GM21447 (cell line): ENCODE data around the gene PDXP.
A peak's percentile ranks its signal among the peaks of the same experiment; 100 is the strongest.
"Not testable (repeated sequence)": the region's sequence is repeated elsewhere in the genome, so short reads cannot be mapped to it uniquely, and the experiment has no call there.

Experiments
- ATAC-seq: cut with Tn5 transposase; IDR thresholded peaks from one replicate; pipeline ENCODE4 v1.9.1; 2021; ENCODE audit not compliant: unreplicated experiment

Gene PDXP

DNA sequence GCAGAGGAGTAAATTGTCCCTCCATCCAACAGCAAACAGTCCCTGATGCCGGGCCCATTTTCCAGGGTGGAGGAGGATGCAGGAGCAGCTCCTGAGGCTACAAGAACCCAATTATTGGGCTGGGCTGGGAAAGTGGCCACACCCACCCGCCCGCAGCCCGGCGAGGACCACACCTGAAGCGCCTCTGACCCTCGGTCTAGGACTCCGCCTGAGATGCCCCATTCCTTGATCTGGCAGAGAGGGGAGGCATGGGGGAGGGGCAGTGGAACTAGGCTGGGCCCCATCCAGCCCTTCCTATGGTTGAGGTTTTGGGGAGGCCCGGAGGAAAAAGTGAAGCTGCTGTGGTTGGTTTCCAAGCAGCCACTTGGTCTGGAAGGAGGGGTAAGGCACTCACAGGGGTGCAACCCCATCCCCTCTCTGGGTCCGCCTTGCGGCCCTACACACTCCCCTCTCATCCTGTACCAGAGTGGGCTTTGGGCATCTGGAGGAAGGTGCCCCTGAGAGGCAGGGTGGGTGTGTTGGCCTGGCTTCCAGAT lies 14.5 kb downstream of the PDXP start:
- no peak for ATAC-seq

DNA sequence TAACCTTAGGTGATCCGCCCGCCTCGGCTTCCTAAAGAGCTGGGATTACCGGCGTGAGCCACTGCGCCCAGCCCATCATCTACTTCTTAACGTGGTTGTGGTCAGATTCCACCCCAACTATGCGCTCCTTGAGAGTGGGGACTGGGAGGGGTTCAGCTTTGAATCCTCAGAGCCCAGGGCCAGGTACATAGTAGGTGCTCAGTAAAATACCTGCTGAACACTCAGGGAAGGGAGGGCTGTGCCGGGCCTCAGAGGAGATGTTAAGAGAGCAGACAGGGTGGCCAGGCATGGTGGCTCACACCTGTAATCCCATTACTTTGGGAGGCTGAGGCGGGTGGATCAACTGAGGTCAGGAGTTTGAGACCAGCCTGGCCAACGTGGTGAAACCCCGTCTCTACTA lies 15.7 kb downstream of the PDXP start:
- ATAC-seq = no peak

DNA sequence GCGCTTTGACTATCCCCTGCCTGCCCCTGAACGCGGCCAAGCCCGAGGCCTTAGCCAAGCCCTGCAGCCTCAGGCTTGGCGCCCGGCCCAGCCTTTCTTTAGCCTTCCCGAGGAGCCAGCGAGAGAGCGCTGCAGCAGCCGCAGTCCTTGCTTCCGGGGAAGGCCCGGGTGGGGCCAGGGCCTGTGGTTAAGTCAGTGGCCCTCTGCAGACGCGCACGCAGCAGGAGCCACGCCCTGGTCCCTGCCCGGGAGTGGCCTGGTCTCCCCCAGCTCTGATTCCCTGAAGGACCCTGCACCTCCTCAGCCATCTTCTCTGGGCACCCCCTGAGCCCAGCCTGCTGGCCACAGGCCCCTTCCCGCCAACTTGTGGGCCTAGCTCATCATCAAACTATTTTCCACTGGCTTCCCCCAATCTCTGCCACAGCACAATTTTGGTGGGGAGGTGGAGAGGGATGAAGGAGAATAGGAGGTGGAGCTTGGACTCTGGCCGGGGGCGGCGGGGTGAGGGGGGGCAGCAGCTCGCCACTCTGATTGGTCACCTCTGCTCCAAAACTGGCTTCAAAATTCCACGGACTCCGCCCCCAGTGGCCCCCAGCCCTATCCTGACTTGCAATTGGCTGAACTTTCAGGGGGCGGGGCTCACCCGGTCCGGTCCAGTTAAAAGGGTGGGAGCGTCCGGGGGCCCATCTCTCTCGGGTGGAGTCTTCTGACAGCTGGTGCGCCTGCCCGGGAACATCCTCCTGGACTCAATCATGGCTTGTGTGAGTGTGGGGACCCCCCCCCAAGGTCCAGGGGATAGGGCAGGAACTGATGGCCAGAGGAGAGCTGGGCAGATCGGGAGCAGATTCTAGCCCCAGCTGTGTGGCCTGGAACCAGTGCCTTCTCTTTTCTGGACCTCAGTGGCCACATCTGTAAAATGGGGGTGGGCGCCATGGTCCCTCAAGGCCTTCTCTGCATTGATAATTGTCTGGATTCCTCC lies 16.7 kb downstream of the PDXP start, which contains the start of gene LGALS1:
TSS of gene LGALS1 (plus strand) at position 686 of the 979 bp plus-strand sequence. CDS start at position 753, 67 bp downstream.
- ATAC-seq = peak; percentile 49

DNA sequence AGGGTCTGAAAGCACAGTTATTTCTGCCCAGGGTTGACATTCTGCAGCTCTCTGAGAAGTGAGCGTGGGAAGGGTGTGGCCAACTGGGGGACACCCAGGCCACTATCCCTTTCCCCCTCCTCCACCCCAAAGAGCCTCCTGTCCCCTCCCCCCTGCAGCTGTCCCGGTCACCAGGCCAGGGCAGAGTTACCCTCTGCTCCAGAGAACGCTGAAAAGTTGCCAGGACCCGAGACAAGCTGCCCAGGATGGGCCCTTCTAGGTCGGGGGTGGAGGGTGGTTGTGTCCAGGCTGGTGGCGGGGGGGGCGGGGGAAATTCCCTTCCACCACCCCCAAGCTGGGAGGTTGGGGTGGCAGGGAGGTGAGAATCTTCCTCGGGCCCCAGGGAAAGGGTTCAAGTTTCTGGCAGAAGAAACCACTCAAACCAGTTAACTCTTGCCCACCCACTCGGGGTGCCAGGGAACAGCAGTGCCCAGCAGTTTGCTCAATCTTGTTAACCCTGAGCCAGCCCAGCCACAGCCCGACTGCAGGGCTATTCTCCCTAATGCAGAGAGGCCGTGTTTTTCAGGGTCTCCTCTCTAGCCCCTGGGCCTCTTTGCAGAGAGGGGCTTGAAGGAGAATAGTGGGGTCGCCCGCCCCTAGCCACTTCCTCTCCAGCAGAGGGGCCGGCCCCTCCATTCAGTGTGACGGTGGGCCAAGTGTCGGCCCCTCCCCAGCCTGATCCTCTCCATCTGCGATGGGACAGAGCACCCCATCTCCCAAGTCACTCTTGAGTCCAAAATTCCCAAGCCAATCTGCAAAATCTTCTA lies 17.6 kb downstream of the PDXP start:
- ATAC-seq = no peak

DNA sequence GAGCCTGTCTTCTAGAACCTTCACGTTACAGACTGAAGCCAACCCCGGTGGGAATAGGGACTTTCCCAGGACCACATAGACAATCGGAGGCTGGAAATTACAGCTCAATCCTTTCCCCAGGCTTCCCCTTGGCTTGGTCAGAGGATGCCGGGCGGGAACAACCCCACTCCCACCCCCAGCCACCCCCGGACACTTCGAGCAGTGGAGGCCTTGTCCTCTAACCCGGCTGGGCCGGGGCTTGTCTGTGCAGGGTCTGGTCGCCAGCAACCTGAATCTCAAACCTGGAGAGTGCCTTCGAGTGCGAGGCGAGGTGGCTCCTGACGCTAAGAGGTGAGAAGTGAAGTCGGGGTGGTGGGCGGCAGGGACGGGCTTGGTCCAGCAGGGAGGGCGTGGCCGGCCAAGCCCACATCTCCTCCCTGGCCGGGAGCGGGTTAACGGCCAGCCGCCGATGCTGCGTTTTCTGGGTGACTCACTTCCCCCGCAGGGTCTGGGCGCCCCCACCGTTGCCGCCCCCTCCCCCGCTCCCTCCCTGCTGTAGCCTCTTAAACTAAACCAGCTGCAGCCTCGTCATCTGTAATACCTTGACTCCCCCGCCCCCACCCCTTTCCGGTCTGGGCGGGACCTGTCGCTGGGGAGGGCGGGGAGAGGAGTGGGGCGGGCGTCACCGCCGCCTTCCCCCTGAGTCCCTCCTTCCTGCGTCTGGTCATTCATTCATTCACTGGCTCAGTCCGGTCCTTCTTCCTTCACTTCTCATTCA lies 18.4 kb downstream of the PDXP start:
- peak; percentile 51 for ATAC-seq

DNA sequence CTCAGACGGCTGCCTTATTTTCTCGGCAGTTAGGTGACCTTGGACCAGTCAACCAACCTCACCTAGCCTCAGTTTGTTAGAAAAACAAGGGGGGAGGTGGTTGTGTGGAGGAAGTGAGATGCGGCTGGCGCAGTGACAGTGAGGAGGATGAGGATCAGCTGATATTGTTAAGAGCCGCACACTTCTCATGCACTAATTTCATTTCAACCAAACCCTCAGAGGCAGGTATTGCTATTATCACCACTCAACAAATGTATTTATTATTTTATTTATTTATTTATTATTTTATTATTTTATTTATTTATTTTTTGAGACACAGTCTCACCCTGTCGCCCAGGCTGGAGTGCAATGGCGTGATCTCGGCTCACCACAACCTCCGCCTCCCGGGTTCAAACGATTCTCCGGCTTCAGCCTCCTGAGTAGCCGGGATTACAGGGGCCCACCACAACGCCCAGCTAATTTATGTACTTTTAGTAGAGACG lies 19.0 kb downstream of the PDXP start:
- ATAC-seq = peak; percentile 5

DNA sequence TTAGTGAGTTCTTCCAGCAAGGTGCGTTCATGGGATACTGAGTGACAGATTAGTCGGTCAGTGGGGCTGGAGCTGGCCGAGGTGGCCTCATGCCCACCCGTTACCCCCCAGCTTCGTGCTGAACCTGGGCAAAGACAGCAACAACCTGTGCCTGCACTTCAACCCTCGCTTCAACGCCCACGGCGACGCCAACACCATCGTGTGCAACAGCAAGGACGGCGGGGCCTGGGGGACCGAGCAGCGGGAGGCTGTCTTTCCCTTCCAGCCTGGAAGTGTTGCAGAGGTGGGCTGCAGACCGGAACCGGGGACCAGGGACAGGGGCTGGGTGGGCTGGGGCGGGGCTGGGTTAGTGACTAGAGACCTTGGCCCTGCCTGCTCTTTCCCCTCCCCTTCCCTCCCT lies 19.8 kb downstream of the PDXP start:
- ATAC-seq = no peak

DNA sequence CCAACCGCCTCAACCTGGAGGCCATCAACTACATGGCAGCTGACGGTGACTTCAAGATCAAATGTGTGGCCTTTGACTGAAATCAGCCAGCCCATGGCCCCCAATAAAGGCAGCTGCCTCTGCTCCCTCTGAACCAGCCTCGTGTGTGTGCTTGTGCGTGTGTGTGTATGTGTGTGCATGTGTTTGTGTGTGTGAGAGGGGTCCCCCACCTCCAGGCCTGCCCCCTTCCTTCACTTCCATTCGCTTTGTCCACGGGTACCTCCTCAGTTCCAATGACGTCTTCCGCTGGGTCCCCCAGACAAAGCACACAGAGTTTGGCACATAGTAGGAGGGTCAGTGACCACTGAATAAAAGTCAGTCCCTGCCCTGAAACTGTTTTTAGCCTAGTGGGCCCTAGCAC lies 21.1 kb downstream of the PDXP start:
- no peak for ATAC-seq

DNA sequence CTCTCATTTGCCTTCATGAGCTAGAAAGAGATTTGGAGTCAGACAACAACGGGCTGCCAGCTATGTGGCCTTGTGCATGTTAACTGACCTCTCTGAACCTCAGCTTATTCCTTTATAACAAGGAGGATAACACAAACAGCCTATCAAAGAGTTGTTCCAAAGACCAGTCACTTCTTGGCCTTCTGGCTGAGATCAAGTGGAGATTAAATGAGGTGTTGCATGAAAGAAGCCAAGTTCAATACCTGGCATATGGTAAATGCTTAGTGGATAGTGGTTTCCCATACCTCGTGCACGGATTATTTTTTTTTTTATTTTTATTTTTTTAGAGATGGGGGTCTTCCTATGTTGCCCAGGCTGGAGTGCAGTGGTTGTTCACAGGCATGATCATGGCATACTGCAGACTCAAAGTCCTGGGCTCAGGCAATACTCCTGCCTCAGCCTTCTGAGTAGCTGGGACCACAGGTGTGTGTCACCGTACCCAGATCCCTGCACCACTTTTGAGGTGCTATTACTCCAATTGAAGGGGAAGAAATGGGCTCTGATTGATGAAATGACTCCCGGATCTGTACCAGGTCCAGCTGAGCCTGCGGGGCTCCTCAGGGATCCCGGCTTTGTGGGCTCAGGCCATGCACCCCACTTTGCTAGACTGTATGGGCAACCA lies 21.8 kb downstream of the PDXP start:
- ATAC-seq = no peak

DNA sequence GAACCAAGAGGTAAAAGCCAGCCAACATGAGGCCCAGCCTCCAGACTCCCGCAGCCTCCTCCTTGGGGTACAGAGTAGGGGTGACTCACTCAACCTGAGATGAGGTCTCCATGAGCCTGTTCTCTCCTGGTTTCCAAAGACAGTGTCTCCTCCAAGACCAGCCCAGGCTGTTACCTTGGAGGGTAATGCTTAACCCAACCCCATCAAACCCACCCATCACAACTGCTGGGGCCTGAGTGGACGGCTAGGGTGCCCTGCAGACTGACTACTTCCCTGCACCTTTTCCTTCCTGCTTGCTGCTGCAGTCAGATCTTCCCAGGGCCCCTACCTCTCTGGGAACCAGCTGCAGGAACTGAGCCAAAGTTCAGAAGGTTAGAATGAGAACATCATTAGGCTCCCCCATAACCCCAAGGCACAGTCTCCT lies 22.5 kb downstream of the PDXP start:
- no peak for ATAC-seq

DNA sequence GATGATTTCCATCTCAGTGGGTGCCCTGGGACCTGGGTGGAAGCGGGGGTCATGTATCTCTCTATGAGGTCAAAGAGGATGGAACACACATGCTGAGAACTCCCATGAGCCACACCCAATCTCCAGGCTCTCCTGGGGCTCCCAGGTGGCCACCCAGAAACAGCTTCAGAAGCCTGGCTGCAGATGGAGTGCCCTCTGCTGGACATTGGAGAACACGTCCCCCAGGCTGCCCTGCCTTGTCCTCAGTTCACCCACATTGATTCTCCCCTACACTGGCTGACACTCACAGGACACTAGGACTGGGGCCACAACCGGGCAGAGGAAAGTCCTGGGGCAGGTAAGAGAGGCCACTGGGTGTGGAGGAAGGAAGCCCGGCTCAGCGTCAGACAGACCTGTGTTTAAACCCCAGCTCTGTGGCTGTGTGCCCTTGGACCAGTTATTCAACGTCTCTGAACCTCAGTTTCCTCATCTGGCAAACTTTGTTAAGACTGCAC lies 23.1 kb downstream of the PDXP start:
- no peak for ATAC-seq

DNA sequence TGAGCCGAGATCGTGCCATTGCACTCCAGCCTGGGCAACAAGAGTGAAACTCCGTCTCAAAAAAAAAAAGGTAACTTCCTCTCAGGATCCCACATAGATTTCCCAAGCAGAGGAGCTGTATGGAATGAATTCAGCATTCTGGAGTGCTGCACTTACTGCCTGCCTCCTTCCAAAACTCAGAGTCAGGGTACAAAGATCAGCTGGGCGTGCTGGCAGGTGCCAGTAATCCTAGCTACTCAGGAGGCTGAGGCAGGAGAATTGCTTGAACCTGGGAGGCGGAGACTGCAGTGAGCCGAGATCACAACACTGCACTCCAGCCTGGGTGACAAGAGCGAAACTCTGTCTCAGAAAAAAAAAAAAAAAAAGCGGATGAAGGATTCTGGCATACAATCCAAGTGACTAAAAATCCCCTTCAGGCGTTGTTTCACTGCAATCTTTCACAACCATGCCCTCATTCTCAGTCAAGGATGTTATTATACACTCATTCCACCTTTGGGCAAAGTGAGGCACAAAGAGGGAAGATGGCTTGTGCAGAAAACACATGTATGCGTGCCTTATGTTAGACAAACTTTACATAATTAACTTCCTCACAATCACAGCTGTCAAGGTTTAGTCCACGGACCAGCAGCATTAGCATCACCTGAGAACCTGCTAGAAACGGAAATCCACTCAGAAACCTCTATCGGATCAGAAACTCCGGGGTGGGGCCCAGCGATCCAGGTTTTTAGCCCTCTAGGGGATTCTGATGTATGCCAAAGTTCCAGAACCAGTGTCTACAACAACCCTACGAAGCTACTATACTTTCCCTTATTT lies 26.5 kb downstream of the PDXP start:
- ATAC-seq = no peak

DNA sequence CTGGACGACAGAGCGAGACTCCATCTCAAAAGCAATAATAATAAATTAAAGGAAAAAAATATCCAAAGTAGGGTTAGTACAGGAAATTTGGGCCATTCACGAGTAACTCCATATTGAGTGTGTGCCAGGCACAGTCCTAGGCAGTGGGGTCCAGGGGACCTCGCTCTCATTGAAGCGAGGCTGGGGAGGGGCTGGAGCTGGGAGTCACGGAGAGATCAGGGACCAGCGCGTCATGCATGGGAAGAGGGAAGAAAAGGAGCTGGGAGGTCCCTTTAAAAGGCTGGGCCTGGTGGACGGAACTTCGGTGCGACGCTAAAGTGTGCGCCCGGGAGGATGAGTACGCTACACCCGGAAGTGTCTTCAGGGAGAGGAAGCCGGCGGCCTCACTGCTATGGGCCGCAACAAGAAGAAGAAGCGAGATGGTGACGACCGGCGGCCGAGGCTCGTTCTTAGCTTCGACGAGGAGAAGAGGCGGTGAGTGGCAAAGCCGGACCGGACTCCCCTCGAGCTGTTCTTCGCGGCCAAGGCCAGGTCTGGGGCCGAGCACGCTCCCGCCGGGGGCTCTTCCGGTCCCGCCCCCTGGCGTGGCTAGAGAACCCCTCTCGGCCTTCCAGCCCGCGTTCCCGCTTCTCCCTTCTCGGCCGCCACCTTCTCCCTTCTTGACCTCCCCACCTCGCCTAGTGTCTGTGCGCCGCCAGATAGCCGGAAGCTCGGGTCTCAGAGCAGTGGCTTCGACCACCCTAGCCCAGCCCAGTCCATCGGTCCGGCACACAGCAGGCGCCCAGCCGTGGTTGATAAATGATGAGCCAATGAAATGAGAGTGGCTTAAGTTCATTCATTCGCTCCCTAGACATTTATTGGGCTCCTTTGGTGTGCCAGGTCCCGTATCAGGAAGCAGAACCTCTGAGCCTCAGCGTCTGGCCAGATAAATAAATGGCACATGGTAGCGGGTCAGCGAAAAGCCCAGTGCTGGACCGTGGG lies 27.8 kb downstream of the PDXP start, which contains the start of gene NOL12:
TSS of gene NOL12 (plus strand) at position 342 of the 981 bp plus-strand sequence. CDS start at position 392, 50 bp downstream.
- peak; percentile 64 for ATAC-seq

DNA sequence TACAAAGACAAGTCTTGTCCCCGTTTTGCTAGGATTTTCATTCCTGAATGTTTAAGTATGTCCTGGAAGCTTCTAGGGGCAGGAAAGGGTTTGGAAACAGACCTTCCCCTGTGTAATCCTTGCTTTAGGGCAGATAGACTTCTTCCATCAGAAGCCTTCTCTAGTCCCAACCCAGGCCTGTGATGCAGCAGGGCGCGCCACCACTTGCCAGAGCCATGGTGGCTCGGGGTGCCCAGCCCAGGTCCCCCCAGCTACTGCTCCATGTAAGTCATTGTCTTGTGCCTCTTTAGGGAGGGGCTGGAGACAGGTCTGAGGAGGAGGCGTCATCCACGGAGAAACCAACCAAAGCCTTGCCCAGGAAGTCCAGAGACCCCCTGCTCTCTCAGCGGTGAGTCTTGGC lies 31.9 kb downstream of the PDXP start:
- ATAC-seq = no peak

DNA sequence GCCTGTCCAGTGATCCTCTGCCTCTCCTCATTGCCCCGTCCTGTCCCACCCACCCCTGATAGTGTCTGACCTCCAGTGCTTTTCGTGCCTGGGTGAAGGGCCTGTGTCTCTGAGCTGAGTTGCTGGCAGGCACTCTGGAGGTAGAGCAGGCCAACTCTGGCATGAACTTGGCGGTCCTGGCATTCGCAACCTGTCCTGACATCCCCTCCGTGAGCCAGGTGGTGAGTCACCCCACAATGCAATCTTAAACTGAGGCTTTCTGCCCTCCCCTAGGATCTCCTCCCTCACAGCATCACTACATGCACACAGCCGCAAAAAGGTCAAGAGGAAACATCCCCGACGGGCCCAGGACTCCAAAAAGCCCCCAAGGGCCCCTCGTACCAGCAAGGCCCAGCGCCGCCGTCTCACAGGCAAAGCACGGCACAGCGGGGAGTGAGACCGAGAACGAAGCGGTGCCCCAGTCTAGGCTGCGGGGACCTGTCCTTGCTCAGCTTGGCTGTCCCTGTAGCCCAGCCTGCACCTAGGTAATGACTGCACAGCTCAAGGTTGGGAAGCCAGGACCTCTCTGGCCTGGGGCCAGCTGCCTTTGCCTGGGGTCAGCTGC lies 32.5 kb downstream of the PDXP start:
- no peak for ATAC-seq

DNA sequence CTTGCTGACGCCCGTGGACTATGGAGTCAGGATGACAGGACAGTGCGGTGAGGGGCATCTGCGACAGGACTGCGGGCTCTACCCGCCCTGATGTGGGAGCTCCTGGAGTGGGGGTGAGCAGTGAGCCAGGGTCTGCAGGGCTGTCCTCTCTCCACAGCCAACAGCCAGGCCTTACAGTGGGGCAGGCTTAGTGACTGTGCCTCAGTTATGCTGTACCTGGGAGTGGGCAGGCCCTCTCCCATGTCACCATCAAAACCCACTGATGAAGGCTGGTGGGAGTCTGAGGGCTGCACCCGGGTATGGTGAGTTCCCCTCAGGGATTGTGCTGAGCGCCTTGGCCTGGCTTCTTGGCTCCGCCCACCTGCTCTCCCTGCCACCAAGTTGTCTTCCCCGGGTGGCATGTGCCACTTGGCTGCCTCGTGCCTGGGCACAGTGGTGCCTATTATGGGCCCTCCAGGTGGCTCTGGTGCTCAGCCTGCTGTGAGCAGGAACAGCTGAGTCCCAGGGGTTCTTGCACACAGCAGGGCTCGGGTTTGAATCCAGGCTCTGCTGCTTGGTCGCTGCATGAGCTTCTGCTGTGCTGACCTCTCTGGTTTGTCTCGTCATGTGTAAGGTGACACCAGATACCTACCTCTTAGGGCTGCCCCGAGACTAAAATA lies 34.2 kb downstream of the PDXP start:
- no peak for ATAC-seq

DNA sequence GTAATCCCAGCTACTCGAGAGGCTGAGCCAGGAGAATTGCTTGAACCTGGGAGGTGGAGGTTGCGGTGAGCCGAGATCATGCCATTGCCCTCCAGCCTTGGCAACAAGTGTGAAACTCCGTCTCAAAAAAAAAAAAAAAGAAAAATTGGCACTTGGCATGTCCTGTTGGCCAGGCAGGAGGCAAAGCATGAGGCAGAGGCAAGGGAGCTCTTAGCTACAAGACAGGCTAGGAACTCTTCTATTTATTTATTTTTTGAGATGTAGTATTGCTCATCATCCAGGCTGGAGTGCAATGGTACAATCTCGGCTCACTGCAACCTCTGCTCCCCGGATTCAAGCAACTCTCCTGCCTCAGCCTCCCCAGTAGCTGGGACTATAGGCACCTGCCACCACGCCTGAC lies 35.6 kb downstream of the PDXP start:
- not testable (repeated sequence) for ATAC-seq
